ENCODE data around the gene MCM3AP.
"Not testable (repeated sequence)": the region's sequence is repeated elsewhere in the genome, so short reads cannot be mapped to it uniquely, and the experiment has no call there.

The MCM3AP gene

GRCh38 chr21:46322351-46323226 lies 37.2 kb upstream of the MCM3AP start:
- peak overlapping the region; percentile 85 for H3K4me3 ChIP-seq (ENCODE audit: low read length)
- H3K27me3 ChIP-seq (ENCODE audit: insufficient read depth, low read length): no peaks in the 10 kb centered on the region
- H3K36me3 ChIP-seq (ENCODE audit: insufficient read depth, low read depth, low read length): peaks cover 21% of the 10 kb centered on the region
- peak overlapping the region; percentile 96 for H3K9ac ChIP-seq (ENCODE audit: low read depth, low read length)
- H3K4me1 ChIP-seq (ENCODE audit: insufficient read depth, low read length): peaks cover 15% of the 10 kb centered on the region
- no peaks in the 10 kb centered on the region for H3K9me3 ChIP-seq (ENCODE audit: insufficient read depth, low read depth, low read length)
- peak overlapping the region; percentile 92 for H3K27ac ChIP-seq (ENCODE audit: low read length)

- peaks cover 19% of the 10 kb centered on the region for H3K36me3 ChIP-seq (ENCODE audit: insufficient read depth, low read depth, low read length)
- no peaks in the 10 kb centered on the region for H3K27me3 ChIP-seq (ENCODE audit: insufficient read depth, low read length)
- H3K4me3 ChIP-seq (ENCODE audit: low read length): peak overlapping the region; percentile 31
Measured at GRCh38 chr21:46320331-46320801, 35.0 kb upstream of the MCM3AP start.

GRCh38 chr21:46319186-46319585 lies 33.8 kb upstream of the MCM3AP start:
- Histone ChIP-seq H3K4me1 (ENCODE audit: insufficient read depth, low read length) (peaks cover 15% of the 10 kb centered on the region), H3K27ac (ENCODE audit: low read length) (no peak overlapping the region), H3K9ac (ENCODE audit: low read depth, low read length) (no peak overlapping the region), H3K27me3 (ENCODE audit: insufficient read depth, low read length) (no peaks in the 10 kb centered on the region), H3K36me3 (ENCODE audit: insufficient read depth, low read depth, low read length) (peaks cover 22% of the 10 kb centered on the region), H3K4me3 (ENCODE audit: low read length) (no peak overlapping the region), H3K9me3 (ENCODE audit: insufficient read depth, low read depth, low read length) (no peaks in the 10 kb centered on the region)

More at GRCh38 chr21:46320331-46320801, 35.0 kb upstream of the MCM3AP start:
- Histone ChIP-seq H3K27ac (ENCODE audit: low read length) (no peak overlapping the region), H3K9ac (ENCODE audit: low read depth, low read length) (no peak overlapping the region), H3K9me3 (ENCODE audit: insufficient read depth, low read depth, low read length) (no peaks in the 10 kb centered on the region), H3K4me1 (ENCODE audit: insufficient read depth, low read length) (peaks cover 15% of the 10 kb centered on the region)

DNA sequence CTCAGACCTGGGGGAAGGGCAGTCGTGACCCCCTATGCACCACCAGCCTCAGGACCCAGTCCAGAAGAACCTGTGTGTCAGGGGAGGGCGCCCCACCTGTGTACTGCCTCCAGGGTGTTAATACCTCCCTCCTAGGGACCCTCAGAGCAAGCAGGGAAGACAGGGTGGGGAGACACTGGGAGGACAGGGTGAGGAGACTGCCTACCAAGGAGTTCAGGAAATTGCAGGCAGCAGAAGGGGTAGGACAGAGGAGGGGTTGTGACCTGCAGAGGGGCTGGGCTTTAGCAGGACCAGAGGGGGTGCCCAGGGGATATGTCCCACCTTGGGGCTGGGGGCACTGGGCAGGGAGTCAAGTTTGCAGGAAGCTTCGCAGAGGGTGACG lies 33.0 kb upstream of the MCM3AP start:
- Histone ChIP-seq H3K4me1 (ENCODE audit: insufficient read depth, low read length) (peaks cover 15% of the 10 kb centered on the region), H3K9ac (ENCODE audit: low read depth, low read length) (no peak overlapping the region), H3K27me3 (ENCODE audit: insufficient read depth, low read length) (no peaks in the 10 kb centered on the region), H3K4me3 (ENCODE audit: low read length) (no peak overlapping the region), H3K9me3 (ENCODE audit: insufficient read depth, low read depth, low read length) (no peaks in the 10 kb centered on the region), H3K36me3 (ENCODE audit: insufficient read depth, low read depth, low read length) (peaks cover 23% of the 10 kb centered on the region), H3K27ac (ENCODE audit: low read length) (no peak overlapping the region)

DNA sequence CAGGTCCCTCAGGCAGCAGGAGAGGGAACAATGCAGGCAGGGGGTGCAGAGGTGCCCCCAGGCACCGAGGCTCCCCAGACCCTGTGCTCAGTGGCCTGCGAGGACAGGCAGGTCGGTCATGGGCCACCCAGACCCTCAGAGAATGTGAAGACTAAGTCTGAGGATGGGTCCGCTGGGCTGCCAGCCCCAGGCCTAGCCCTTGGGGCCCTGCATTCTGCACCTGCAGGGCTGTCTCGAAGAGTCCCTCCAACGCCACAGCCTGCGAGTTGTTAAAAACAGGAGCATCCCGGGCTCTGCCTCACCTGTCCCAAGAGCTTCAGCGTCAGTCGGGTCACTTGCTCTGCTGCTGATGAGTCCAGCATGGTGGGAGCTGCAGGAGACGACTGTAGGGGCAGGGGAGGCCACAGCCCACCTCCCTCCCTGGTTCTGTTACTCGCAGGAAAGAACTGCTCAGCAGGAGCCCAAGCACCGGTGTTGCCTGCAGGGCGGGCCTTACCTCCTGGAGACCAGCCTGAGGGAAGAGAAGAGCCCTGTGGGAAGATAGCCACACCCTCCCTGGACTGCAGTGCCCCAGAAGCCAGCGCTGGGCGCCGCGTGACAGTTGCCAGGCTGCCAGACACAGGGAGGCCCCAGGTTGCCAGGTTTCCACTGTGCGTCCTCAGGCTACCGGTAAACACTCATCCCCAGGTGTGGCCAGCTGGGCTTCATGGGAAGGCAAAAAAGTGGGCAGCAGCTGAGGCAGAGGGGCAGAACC lies 32.5 kb upstream of the MCM3AP start:
- H3K36me3 ChIP-seq (ENCODE audit: insufficient read depth, low read depth, low read length): peaks cover 29% of the 10 kb centered on the region
- H3K9ac ChIP-seq (ENCODE audit: low read depth, low read length): no peak overlapping the region
- H3K27ac ChIP-seq (ENCODE audit: low read length): no peak overlapping the region
- H3K4me3 ChIP-seq (ENCODE audit: low read length): no peak overlapping the region
- no peaks in the 10 kb centered on the region for H3K27me3 ChIP-seq (ENCODE audit: insufficient read depth, low read length)
- H3K9me3 ChIP-seq (ENCODE audit: insufficient read depth, low read depth, low read length): no peaks in the 10 kb centered on the region
- peaks cover 15% of the 10 kb centered on the region for H3K4me1 ChIP-seq (ENCODE audit: insufficient read depth, low read length)

DNA sequence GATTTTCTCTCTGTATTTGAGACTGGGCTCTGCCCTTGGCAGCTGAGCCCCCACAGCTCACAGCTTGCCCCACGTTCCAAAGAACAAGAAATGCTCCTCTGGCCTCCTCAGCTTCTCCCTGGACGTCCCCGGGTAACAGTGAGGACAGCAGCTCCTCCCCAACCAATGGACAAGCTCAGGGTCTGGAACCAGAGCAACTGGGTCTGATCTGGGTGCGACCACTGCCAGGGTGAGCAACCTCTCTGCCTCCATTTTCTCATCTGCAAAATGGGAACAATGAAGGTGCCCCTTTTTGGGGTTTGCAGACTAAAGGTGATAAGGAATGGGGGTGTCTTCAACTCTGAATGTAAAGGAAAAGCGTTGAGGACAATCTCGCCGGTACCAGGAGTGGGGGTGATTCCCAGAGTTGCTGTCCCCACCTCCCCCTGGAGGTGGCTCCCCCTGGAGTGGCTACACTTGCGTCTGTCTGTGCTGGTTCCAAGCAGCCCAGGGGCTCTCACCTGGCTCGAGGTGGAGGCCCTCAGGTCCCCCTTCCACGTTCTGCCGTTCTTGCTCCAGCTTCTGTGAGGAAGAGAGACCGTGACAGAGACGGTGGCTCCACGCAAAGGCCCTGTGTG lies 31.4 kb upstream of the MCM3AP start:
- H3K9me3 ChIP-seq (ENCODE audit: insufficient read depth, low read depth, low read length): no peaks in the 10 kb centered on the region
- peaks cover 25% of the 10 kb centered on the region for H3K36me3 ChIP-seq (ENCODE audit: insufficient read depth, low read depth, low read length)
- H3K4me1 ChIP-seq (ENCODE audit: insufficient read depth, low read length): peaks cover 10% of the 10 kb centered on the region; the same call in 1 of the 2 replicates
- H3K27ac ChIP-seq (ENCODE audit: low read length): no peak overlapping the region
- no peak overlapping the region for H3K9ac ChIP-seq (ENCODE audit: low read depth, low read length)
- H3K27me3 ChIP-seq (ENCODE audit: insufficient read depth, low read length): no peaks in the 10 kb centered on the region
- no peak overlapping the region for H3K4me3 ChIP-seq (ENCODE audit: low read length)

- Histone ChIP-seq H3K4me1 (ENCODE audit: insufficient read depth, low read length) (peaks cover 7% of the 10 kb centered on the region; the same call in 1 of the 2 replicates), H3K27me3 (ENCODE audit: insufficient read depth, low read length) (no peaks in the 10 kb centered on the region), H3K9ac (ENCODE audit: low read depth, low read length) (no peak overlapping the region), H3K27ac (ENCODE audit: low read length) (no peak overlapping the region), H3K4me3 (ENCODE audit: low read length) (no peak overlapping the region), H3K36me3 (ENCODE audit: insufficient read depth, low read depth, low read length) (peaks cover 17% of the 10 kb centered on the region; the same call in 1 of the 2 replicates), H3K9me3 (ENCODE audit: insufficient read depth, low read depth, low read length) (no peaks in the 10 kb centered on the region)
Measured at GRCh38 chr21:46314441-46315020, 29.1 kb upstream of the MCM3AP start.

DNA sequence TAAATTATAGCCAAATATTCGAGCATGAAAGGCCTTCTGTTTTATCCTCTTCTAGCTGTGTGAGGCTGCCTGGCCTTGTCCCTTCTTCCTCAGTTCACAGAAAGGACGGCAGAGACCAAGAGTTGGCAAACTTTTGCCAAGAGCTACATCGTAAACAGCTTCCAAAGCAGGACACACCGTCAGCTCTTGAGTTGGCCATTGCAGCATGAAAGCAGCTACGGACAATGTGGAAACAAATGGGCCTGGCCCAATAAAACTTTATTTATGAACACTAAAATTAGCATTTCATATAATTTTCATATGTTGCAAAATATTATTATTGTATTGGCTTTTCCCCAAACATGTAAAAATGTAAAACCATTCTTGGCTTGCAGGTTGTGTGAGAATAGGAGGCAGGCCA lies 27.5 kb upstream of the MCM3AP start:
- H3K4me3 ChIP-seq (ENCODE audit: low read length): no peak overlapping the region
- peaks cover 24% of the 10 kb centered on the region; the same call in 1 of the 2 replicates for H3K36me3 ChIP-seq (ENCODE audit: insufficient read depth, low read depth, low read length)
- H3K9me3 ChIP-seq (ENCODE audit: insufficient read depth, low read depth, low read length): no peaks in the 10 kb centered on the region
- no peaks in the 10 kb centered on the region; the same call in 1 of the 2 replicates for H3K4me1 ChIP-seq (ENCODE audit: insufficient read depth, low read length)
- H3K27me3 ChIP-seq (ENCODE audit: insufficient read depth, low read length): no peaks in the 10 kb centered on the region
- no peak overlapping the region for H3K9ac ChIP-seq (ENCODE audit: low read depth, low read length)
- no peak overlapping the region for H3K27ac ChIP-seq (ENCODE audit: low read length)

DNA sequence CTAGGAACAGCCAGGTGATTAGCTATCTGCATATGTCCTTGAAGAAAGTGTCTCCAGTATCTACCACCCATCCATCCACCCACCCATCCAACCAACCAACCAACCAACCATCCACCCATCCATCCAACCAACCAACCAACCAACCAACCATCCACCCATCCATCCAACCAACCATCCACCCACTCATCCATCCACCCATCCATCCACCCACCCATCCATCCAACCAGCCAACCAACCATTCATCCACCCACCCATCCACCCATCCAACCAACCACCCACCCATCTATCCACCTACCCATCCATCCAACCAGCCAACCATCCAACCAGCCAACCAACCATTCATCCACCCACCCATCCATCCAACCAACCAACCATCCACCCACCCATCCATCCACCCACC lies 26.2 kb upstream of the MCM3AP start:
- Histone ChIP-seq H3K9ac (ENCODE audit: low read depth, low read length) (no peak overlapping the region), H3K36me3 (ENCODE audit: insufficient read depth, low read depth, low read length) (peaks cover 33% of the 10 kb centered on the region), H3K4me3 (ENCODE audit: low read length) (no peak overlapping the region), H3K27ac (ENCODE audit: low read length) (no peak overlapping the region), H3K9me3 (ENCODE audit: insufficient read depth, low read depth, low read length) (no peaks in the 10 kb centered on the region), H3K27me3 (ENCODE audit: insufficient read depth, low read length) (no peaks in the 10 kb centered on the region), H3K4me1 (ENCODE audit: insufficient read depth, low read length) (no peaks in the 10 kb centered on the region)

- H3K36me3 ChIP-seq (ENCODE audit: insufficient read depth, low read depth, low read length): peaks cover 32% of the 10 kb centered on the region
- H3K27me3 ChIP-seq (ENCODE audit: insufficient read depth, low read length); H3K9ac ChIP-seq (ENCODE audit: low read depth, low read length); H3K27ac ChIP-seq (ENCODE audit: low read length); H3K9me3 ChIP-seq (ENCODE audit: insufficient read depth, low read depth, low read length); H3K4me1 ChIP-seq (ENCODE audit: insufficient read depth, low read length); H3K4me3 ChIP-seq (ENCODE audit: low read length): not testable (repeated sequence)
Measured at GRCh38 chr21:46310260-46310659, 24.8 kb upstream of the MCM3AP start.

GRCh38 chr21:46308431-46308830 lies 23.0 kb upstream of the MCM3AP start:
- Histone ChIP-seq H3K27ac (ENCODE audit: low read length) (no peak overlapping the region), H3K27me3 (ENCODE audit: insufficient read depth, low read length) (no peaks in the 10 kb centered on the region), H3K4me1 (ENCODE audit: insufficient read depth, low read length) (no peaks in the 10 kb centered on the region), H3K4me3 (ENCODE audit: low read length) (no peak overlapping the region), H3K9ac (ENCODE audit: low read depth, low read length) (no peak overlapping the region), H3K9me3 (ENCODE audit: insufficient read depth, low read depth, low read length) (no peaks in the 10 kb centered on the region), H3K36me3 (ENCODE audit: insufficient read depth, low read depth, low read length) (peaks cover 38% of the 10 kb centered on the region)

Data from iPS-20b (cell line).